ENCODE measurements around the gene VPS51. TPM values are rescaled to one million over a fixed set of nuclear protein-coding genes. Genes with fewer than 3 reads are reported as not detected.
"Not testable (repeated sequence)": the region's sequence is repeated elsewhere in the genome, so short reads cannot be mapped to it uniquely, and the experiment has no call there.

Gene VPS51
- polyA plus RNA-seq, 1 donor (not counting 4 experiments of a cell fraction or from before 2014, with no cell fraction given): 43.1 TPM

GRCh38 chr11:65118097-65118837, 22.3 kb downstream of the VPS51 start:
- H3K27ac ChIP-seq (ENCODE audit: control insufficient read depth, insufficient read depth, low read length): no peak overlapping the region
- no peak overlapping the region for H3K4me2 ChIP-seq (ENCODE audit: control insufficient read depth, extremely low read depth, insufficient read depth, low read depth, low read length)
- H3K27me3 ChIP-seq (ENCODE audit: control insufficient read depth, extremely low read depth, insufficient read depth, low read length): no peaks in the 10 kb centered on the region
- DNase-seq (ENCODE audit: low read depth, low spot score) (no peak), FAIRE-seq (no peak)
- H2AFZ ChIP-seq (ENCODE audit: control insufficient read depth, low read length): no peak overlapping the region
- TF ChIP-seq CTCF (optimal IDR thresholded peaks at IDR 0.05 in 1 of 3, IDR thresholded peaks at IDR 0.05 in 1 of 3, conservative IDR thresholded peaks at IDR 0.05 in 1 of 3; ENCODE audit: extremely low read depth in 1 of 3, insufficient read depth in 2 of 3, low read length in 3 of 3) (no peak), EZH2 (IDR thresholded peaks at IDR 0.05; ENCODE audit: low read length) (no peak)
- dilution Hi-C loops (cut with MboI; ENCODE audit: extremely low pct_ligation_motif_present, low sequenced_read_pairs): no loop called here
- peaks cover 2% of the 10 kb centered on the region for H3K9me1 ChIP-seq (ENCODE audit: control insufficient read depth, extremely low read depth, insufficient read depth, low read length)
- H3K4me1 ChIP-seq (ENCODE audit: control insufficient read depth, extremely low read depth, insufficient read depth, low read length): peaks cover 32% of the 10 kb centered on the region
- H3K9me3 ChIP-seq (ENCODE audit: control insufficient read depth, low read depth, low read length): no peaks in the 10 kb centered on the region
- peaks cover 49% of the 10 kb centered on the region for H3K79me2 ChIP-seq (ENCODE audit: control insufficient read depth, insufficient read depth, low read length)
- H4K20me1 ChIP-seq (ENCODE audit: control insufficient read depth, extremely low read depth, insufficient read depth, low read length): no peaks in the 10 kb centered on the region
- H3K36me3 ChIP-seq (ENCODE audit: control insufficient read depth in 2 of 2, extremely low read depth in 1 of 2, insufficient read depth in 2 of 2, low read length in 2 of 2): peaks cover 17 to 33% of the 10 kb centered on the region in 2 experiments
- no peak overlapping the region for H3K4me3 ChIP-seq (ENCODE audit: control insufficient read depth in 2 of 3, extremely low read depth in 1 of 3, insufficient read depth in 2 of 3, low read depth in 1 of 3, low read length in 3 of 3)
- no peak overlapping the region for H3K9ac ChIP-seq (ENCODE audit: control insufficient read depth, extremely low read depth, insufficient read depth, low read length)

GRCh38 chr11:65118891-65119669, 23.1 kb downstream of the VPS51 start:
- peaks cover 54% of the 10 kb centered on the region for H3K79me2 ChIP-seq (ENCODE audit: control insufficient read depth, insufficient read depth, low read length)
- H3K4me1 ChIP-seq (ENCODE audit: control insufficient read depth, extremely low read depth, insufficient read depth, low read length): peaks cover 28% of the 10 kb centered on the region
- H2AFZ ChIP-seq (ENCODE audit: control insufficient read depth, low read length); H3K4me2 ChIP-seq (ENCODE audit: control insufficient read depth, extremely low read depth, insufficient read depth, low read depth, low read length); H3K27me3 ChIP-seq (ENCODE audit: control insufficient read depth, extremely low read depth, insufficient read depth, low read length); FAIRE-seq; H3K27ac ChIP-seq (ENCODE audit: control insufficient read depth, insufficient read depth, low read length); H3K9me3 ChIP-seq (ENCODE audit: control insufficient read depth, low read depth, low read length); H3K9ac ChIP-seq (ENCODE audit: control insufficient read depth, extremely low read depth, insufficient read depth, low read length); H4K20me1 ChIP-seq (ENCODE audit: control insufficient read depth, extremely low read depth, insufficient read depth, low read length); H3K4me3 ChIP-seq (ENCODE audit: control insufficient read depth in 2 of 3, extremely low read depth in 1 of 3, insufficient read depth in 2 of 3, low read depth in 1 of 3, low read length in 3 of 3); H3K9me1 ChIP-seq (ENCODE audit: control insufficient read depth, extremely low read depth, insufficient read depth, low read length); dilution Hi-C loops (cut with MboI; ENCODE audit: extremely low pct_ligation_motif_present, low sequenced_read_pairs); DNase-seq (ENCODE audit: low read depth, low spot score): not testable (repeated sequence)
- H3K36me3 ChIP-seq (ENCODE audit: control insufficient read depth in 2 of 2, extremely low read depth in 1 of 2, insufficient read depth in 2 of 2, low read length in 2 of 2): peaks cover 17 to 33% of the 10 kb centered on the region in 2 experiments
